Measurements from ENCODE around the gene STK40.
A peak's percentile ranks its signal among the peaks of the same experiment; 100 is the strongest.

Gene STK40

DNA sequence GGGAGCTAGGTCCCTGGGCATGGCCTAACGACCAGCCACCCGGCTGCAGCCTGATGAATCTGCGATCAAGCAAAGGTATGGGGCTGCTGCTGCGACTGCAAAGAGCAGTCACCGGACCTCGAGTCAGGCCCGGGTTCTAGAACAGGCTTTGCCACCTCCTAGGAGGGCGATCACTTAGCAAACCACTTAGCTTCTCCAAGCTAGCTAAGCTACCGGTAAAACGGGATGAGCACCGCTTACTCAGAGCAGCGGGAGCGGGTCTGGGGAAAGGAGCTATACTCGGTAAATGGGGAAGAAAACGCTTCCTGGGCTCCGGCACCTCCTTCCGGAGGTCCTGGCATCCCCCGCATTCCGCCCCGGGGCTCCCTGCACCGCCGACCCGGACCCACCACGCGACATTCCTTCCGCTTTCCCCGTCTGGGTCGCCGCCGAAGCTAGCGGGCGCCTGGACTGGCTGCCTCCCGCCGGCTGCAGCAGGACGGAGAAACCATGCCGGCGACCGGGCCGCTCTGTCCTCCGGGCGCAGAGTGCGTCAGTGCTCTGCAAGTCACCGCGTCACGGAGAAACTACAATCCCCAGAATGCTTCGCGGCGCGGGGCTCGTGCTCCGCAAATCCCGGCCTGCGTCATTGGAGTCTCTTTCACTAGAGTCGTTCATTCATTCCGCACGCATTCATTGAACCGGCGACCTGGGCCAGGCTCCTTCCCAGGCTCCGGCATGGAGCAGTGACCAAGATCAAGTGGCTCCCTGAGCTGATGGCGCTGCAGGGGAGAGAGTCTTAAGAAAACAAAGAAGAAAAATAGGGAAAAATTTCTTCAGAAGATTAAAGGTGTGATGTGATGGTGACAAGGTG is 11.9 kb upstream of the STK40 start, which contains the start of gene LSM10:
TSS of gene LSM10 (minus strand) at position 531 of the 853 bp plus-strand sequence. CDS start 3,779 bp downstream, outside the sequence.
- Histone ChIP-seq H3K4me2 (ENCODE audit: low read length) (peak within 1 kb of the TSS; percentile 89), H3K9me3 (ENCODE audit: insufficient read depth, low read length) (no peaks in the 10 kb centered on the region), H3K79me2 (ENCODE audit: low read length) (peaks cover 14% of the 10 kb centered on the region), H3K27me3 (ENCODE audit: low read depth, low read length) (no peaks in the 10 kb centered on the region), H3K36me3 (replicated peaks; ENCODE audit: low read depth, low read length) (no peaks in the 10 kb centered on the region), H3K9ac (ENCODE audit: low read length) (peak within 1 kb of the TSS; percentile 71), H4K20me1 (ENCODE audit: insufficient read depth, low read length) (no peaks in the 10 kb centered on the region), H3K4me3 (ENCODE audit: low read length) (peak within 1 kb of the TSS; percentile 92), H3K4me1 (ENCODE audit: low read length) (peaks cover 12% of the 10 kb centered on the region), H3K27ac (ENCODE audit: low read length) (peak within 1 kb of the TSS; percentile 12; the same call in 1 of the 2 replicates), H2AFZ (ENCODE audit: low read depth, low read length) (peak within 1 kb of the TSS; percentile 82; the same call in 1 of the 2 replicates)
- TF ChIP-seq, protein P1, sequence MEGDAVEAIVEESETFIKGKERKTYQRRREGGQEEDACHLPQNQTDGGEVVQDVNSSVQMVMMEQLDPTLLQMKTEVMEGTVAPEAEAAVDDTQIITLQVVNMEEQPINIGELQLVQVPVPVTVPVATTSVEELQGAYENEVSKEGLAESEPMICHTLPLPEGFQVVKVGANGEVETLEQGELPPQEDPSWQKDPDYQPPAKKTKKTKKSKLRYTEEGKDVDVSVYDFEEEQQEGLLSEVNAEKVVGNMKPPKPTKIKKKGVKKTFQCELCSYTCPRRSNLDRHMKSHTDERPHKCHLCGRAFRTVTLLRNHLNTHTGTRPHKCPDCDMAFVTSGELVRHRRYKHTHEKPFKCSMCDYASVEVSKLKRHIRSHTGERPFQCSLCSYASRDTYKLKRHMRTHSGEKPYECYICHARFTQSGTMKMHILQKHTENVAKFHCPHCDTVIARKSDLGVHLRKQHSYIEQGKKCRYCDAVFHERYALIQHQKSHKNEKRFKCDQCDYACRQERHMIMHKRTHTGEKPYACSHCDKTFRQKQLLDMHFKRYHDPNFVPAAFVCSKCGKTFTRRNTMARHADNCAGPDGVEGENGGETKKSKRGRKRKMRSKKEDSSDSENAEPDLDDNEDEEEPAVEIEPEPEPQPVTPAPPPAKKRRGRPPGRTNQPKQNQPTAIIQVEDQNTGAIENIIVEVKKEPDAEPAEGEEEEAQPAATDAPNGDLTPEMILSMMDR (IDR thresholded peaks at IDR 0.05; ENCODE audit: low read depth, low read length), result no peak
- TF ChIP-seq EZH2phosphoT487 (IDR thresholded peaks at IDR 0.05; ENCODE audit: low read depth), result no peak

DNA sequence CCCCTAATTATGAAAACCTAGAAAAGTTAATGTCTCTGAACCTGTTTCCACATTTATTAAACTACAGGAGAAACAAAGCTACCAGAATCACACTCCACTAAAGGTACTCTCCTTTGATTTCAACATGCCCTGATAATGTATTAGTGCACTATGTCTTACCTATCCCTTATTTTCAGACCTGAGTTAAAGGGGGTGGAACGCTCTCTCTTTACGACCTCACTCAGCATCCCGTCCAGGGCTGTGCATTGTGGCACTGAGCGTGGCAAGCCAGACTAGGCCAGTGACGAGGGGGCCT is 11.3 kb upstream of the STK40 start:
- Histone ChIP-seq H3K27ac (ENCODE audit: low read length) (peak overlapping the region; percentile 12; the same call in 1 of the 2 replicates), H3K4me1 (ENCODE audit: low read length) (peaks cover 12% of the 10 kb centered on the region), H2AFZ (ENCODE audit: low read depth, low read length) (no peak overlapping the region), H3K9me3 (ENCODE audit: insufficient read depth, low read length) (no peaks in the 10 kb centered on the region), H3K79me2 (ENCODE audit: low read length) (peaks cover 14% of the 10 kb centered on the region), H4K20me1 (ENCODE audit: insufficient read depth, low read length) (no peaks in the 10 kb centered on the region), H3K27me3 (ENCODE audit: low read depth, low read length) (no peaks in the 10 kb centered on the region), H3K36me3 (replicated peaks; ENCODE audit: low read depth, low read length) (no peaks in the 10 kb centered on the region), H3K4me3 (ENCODE audit: low read length) (peak overlapping the region; percentile 92), H3K9ac (ENCODE audit: low read length) (peak overlapping the region; percentile 71), H3K4me2 (ENCODE audit: low read length) (peak overlapping the region; percentile 75)
- no peak for TF ChIP-seq EZH2phosphoT487 (IDR thresholded peaks at IDR 0.05; ENCODE audit: low read depth)
- TF ChIP-seq, protein P1 (IDR thresholded peaks at IDR 0.05; ENCODE audit: low read depth, low read length), result no peak

DNA sequence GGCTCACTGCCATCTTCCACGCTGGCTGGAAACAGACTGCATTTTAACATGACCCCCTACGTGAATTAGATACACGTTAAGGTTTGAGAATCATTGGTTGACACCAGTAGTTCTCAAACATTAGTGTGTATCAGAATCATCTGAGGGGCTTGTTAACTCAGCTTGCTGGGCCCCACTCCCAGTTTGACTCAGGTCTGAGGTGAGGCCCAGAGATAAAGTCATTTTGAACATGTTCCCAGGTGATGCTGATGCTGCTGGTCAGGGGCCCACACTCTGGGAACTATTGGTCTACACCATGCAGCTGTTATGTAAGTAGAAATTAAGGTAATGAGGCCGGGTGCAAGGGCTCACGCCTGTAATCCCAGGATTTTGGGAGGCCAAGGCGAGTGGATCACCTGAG is 10.6 kb upstream of the STK40 start:
- no peaks in the 10 kb centered on the region for H3K9me3 ChIP-seq (ENCODE audit: insufficient read depth, low read length)
- peaks cover 14% of the 10 kb centered on the region for H3K79me2 ChIP-seq (ENCODE audit: low read length)
- peaks cover 3% of the 10 kb centered on the region for H3K36me3 ChIP-seq (replicated peaks; ENCODE audit: low read depth, low read length)
- H3K4me1 ChIP-seq (ENCODE audit: low read length), result peaks cover 12% of the 10 kb centered on the region
- H3K4me2 ChIP-seq (ENCODE audit: low read length), result peak overlapping the region; percentile 75; the same call in 1 of the 2 replicates
- no peaks in the 10 kb centered on the region for H3K27me3 ChIP-seq (ENCODE audit: low read depth, low read length)
- no peaks in the 10 kb centered on the region for H4K20me1 ChIP-seq (ENCODE audit: insufficient read depth, low read length)
- no peak overlapping the region for H3K4me3 ChIP-seq (ENCODE audit: low read length)
- no peak for TF ChIP-seq EZH2phosphoT487 (IDR thresholded peaks at IDR 0.05; ENCODE audit: low read depth)
- TF ChIP-seq, protein P1 (IDR thresholded peaks at IDR 0.05; ENCODE audit: low read depth, low read length), result no peak
- no peak overlapping the region for H3K9ac ChIP-seq (ENCODE audit: low read length)
- H2AFZ ChIP-seq (ENCODE audit: low read depth, low read length), result no peak overlapping the region
- no peak overlapping the region for H3K27ac ChIP-seq (ENCODE audit: low read length)

DNA sequence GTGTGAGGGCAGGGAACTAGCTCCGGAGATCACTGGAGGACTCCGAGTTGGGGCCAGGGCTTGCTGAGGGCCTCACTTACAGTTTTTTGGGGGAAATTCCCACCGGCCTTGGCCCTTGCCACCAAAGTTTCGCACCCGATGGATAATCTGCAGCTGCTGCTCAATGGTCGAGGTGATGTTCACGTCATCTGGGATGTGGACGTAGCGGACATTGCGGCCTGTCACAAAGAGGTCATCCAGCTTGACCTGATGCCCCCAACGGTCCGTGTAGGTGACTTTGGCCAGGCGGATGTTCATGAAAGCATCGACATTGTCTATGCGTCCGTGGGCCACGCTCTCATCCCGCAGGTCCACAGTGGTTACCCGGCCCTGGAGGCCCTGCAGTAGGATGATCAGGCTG is 8.0 kb upstream of the STK40 start:
- H3K79me2 ChIP-seq (ENCODE audit: low read length), result peaks cover 14% of the 10 kb centered on the region
- peaks cover 27% of the 10 kb centered on the region for H3K4me1 ChIP-seq (ENCODE audit: low read length)
- H4K20me1 ChIP-seq (ENCODE audit: insufficient read depth, low read length), result no peaks in the 10 kb centered on the region
- H3K27ac ChIP-seq (ENCODE audit: low read length), result no peak overlapping the region
- no peak overlapping the region for H3K4me2 ChIP-seq (ENCODE audit: low read length)
- H3K27me3 ChIP-seq (ENCODE audit: low read depth, low read length), result no peaks in the 10 kb centered on the region
- H3K4me3 ChIP-seq (ENCODE audit: low read length), result no peak overlapping the region
- H2AFZ ChIP-seq (ENCODE audit: low read depth, low read length), result no peak overlapping the region
- peaks cover 6% of the 10 kb centered on the region for H3K36me3 ChIP-seq (replicated peaks; ENCODE audit: low read depth, low read length)
- no peaks in the 10 kb centered on the region for H3K9me3 ChIP-seq (ENCODE audit: insufficient read depth, low read length)
- H3K9ac ChIP-seq (ENCODE audit: low read length), result no peak overlapping the region
- no peak for TF ChIP-seq EZH2phosphoT487 (IDR thresholded peaks at IDR 0.05; ENCODE audit: low read depth)
- TF ChIP-seq, protein P1 (IDR thresholded peaks at IDR 0.05; ENCODE audit: low read depth, low read length), result no peak
